Measurements from ENCODE around the gene SCAF4. TPM values are rescaled to one million over a fixed set of nuclear protein-coding genes. Genes with fewer than 3 reads are reported as not detected.

Gene SCAF4
- total and polyA plus RNA-seq, 10 of the 15 experiments (the other 5 are each of a cell fraction or from before 2014, with no cell fraction given) = 4.3 to 49.3 (median 16.0) TPM

DNA sequence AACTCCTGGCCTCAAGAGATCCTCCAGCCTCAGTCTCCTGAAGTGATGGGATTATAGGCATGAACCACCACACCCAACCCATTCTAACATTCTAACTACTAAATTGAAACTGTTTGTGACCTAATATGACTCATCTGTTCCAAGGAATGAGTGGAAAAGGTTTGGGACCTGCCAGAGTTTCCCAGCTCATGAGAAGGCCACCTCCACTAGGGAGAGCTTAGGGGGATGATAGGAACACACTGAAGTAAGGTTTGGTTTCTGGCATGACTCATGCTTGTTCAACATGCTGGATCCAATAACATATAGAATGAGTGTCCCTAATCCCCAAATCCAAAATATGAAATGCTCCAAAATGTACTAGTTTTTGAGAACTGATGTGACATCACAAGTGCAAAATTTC, 18.9 kb upstream of the SCAF4 start:
- no peak overlapping the region for H2AFZ ChIP-seq (ENCODE audit: control insufficient read depth, low read depth, low read length)
- no peak overlapping the region for H3K9ac ChIP-seq (ENCODE audit: control insufficient read depth, insufficient read depth, low read length)
- no peak overlapping the region for H3K4me2 ChIP-seq (ENCODE audit: control insufficient read depth, insufficient read depth)
- no peak for ATAC-seq
- ChIA-PET POLR2A (no interaction called here), CTCF (no interaction called here), RAD21 (ENCODE audit: unreplicated experiment) (no interaction called here), SMC1A (ENCODE audit: uncharacterized antibody, unreplicated experiment) (no interaction called here)
- H3K27ac ChIP-seq (ENCODE audit: control insufficient read depth, insufficient read depth) = no peak overlapping the region
- BruUV-seq (replicated peaks) = no TSS peak
- H3K4me1 ChIP-seq (ENCODE audit: control insufficient read depth, insufficient read depth, low read length) = no peaks in the 10 kb centered on the region
- TF ChIP-seq TCF7 (IDR thresholded peaks at IDR 0.05; ENCODE audit: borderline replicate concordance) (no peak), FOXM1 (IDR thresholded peaks at IDR 0.05; ENCODE audit: low read depth, low read length) (no peak), SRF (IDR thresholded peaks at IDR 0.05; ENCODE audit: low read depth in 2 of 2, low read length in 2 of 2) (no peak), TBL1XR1 (IDR thresholded peaks at IDR 0.05; ENCODE audit: low read depth, low read length) (no peak), FOS (IDR thresholded peaks at IDR 0.05; ENCODE audit: borderline replicate concordance, extremely low read depth, insufficient read length) (no peak), DPF2 (IDR thresholded peaks at IDR 0.05) (no peak), RFX5 (IDR thresholded peaks at IDR 0.05; ENCODE audit: low read depth, low read length) (no peak), PAX5 (IDR thresholded peaks at IDR 0.05; ENCODE audit: borderline replicate concordance, low read depth, low read length) (no peak), ZNF24 (IDR thresholded peaks at IDR 0.05) (no peak)
- TF ChIP-seq, protein P1, sequence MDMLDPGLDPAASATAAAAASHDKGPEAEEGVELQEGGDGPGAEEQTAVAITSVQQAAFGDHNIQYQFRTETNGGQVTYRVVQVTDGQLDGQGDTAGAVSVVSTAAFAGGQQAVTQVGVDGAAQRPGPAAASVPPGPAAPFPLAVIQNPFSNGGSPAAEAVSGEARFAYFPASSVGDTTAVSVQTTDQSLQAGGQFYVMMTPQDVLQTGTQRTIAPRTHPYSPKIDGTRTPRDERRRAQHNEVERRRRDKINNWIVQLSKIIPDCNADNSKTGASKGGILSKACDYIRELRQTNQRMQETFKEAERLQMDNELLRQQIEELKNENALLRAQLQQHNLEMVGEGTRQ (IDR thresholded peaks at IDR 0.05; ENCODE audit: borderline replicate concordance, low read depth, low read length) = no peak
- TF ChIP-seq, protein P2, sequence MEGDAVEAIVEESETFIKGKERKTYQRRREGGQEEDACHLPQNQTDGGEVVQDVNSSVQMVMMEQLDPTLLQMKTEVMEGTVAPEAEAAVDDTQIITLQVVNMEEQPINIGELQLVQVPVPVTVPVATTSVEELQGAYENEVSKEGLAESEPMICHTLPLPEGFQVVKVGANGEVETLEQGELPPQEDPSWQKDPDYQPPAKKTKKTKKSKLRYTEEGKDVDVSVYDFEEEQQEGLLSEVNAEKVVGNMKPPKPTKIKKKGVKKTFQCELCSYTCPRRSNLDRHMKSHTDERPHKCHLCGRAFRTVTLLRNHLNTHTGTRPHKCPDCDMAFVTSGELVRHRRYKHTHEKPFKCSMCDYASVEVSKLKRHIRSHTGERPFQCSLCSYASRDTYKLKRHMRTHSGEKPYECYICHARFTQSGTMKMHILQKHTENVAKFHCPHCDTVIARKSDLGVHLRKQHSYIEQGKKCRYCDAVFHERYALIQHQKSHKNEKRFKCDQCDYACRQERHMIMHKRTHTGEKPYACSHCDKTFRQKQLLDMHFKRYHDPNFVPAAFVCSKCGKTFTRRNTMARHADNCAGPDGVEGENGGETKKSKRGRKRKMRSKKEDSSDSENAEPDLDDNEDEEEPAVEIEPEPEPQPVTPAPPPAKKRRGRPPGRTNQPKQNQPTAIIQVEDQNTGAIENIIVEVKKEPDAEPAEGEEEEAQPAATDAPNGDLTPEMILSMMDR (IDR thresholded peaks at IDR 0.05 in 2 of 3, conservative IDR thresholded peaks at IDR 0.05 in 1 of 3; ENCODE audit: control insufficient read depth in 2 of 3, extremely low read depth in 1 of 3, insufficient read depth in 1 of 3, low read depth in 3 of 3, low read length in 3 of 3) = no peak
- TF ChIP-seq, protein P3, sequence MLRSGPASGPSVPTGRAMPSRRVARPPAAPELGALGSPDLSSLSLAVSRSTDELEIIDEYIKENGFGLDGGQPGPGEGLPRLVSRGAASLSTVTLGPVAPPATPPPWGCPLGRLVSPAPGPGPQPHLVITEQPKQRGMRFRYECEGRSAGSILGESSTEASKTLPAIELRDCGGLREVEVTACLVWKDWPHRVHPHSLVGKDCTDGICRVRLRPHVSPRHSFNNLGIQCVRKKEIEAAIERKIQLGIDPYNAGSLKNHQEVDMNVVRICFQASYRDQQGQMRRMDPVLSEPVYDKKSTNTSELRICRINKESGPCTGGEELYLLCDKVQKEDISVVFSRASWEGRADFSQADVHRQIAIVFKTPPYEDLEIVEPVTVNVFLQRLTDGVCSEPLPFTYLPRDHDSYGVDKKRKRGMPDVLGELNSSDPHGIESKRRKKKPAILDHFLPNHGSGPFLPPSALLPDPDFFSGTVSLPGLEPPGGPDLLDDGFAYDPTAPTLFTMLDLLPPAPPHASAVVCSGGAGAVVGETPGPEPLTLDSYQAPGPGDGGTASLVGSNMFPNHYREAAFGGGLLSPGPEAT (IDR thresholded peaks at IDR 0.05; ENCODE audit: low read depth) = no peak
- TF ChIP-seq, protein P4, sequence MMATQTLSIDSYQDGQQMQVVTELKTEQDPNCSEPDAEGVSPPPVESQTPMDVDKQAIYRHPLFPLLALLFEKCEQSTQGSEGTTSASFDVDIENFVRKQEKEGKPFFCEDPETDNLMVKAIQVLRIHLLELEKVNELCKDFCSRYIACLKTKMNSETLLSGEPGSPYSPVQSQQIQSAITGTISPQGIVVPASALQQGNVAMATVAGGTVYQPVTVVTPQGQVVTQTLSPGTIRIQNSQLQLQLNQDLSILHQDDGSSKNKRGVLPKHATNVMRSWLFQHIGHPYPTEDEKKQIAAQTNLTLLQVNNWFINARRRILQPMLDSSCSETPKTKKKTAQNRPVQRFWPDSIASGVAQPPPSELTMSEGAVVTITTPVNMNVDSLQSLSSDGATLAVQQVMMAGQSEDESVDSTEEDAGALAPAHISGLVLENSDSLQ (IDR thresholded peaks at IDR 0.05) = no peak
- TF ChIP-seq, protein P5, sequence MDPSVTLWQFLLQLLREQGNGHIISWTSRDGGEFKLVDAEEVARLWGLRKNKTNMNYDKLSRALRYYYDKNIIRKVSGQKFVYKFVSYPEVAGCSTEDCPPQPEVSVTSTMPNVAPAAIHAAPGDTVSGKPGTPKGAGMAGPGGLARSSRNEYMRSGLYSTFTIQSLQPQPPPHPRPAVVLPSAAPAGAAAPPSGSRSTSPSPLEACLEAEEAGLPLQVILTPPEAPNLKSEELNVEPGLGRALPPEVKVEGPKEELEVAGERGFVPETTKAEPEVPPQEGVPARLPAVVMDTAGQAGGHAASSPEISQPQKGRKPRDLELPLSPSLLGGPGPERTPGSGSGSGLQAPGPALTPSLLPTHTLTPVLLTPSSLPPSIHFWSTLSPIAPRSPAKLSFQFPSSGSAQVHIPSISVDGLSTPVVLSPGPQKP (IDR thresholded peaks at IDR 0.05; ENCODE audit: low read depth, low read length) = no peak
- intact Hi-C loops (cut with micrococcal nuclease; ENCODE audit: unreplicated experiment) = no loop called here
- H3K36me3 ChIP-seq (ENCODE audit: control insufficient read depth in 2 of 2, insufficient read depth in 2 of 2, low read length in 1 of 2) = no peaks in the 10 kb centered on the region
- no peaks in the 10 kb centered on the region for H4K20me1 ChIP-seq (ENCODE audit: control insufficient read depth, insufficient read depth)
- H3K9me3 ChIP-seq (replicated peaks; ENCODE audit: control insufficient read depth, insufficient read depth, low read length) = no peaks in the 10 kb centered on the region; the same call in 2 of the 3 replicates
- no peaks in the 10 kb centered on the region for H3K79me2 ChIP-seq (ENCODE audit: control insufficient read depth, insufficient read depth, low read length)
- no peaks in the 10 kb centered on the region for H3K27me3 ChIP-seq (replicated peaks in 1 of 2; ENCODE audit: control insufficient read depth in 2 of 2, insufficient read depth in 2 of 2, low read length in 1 of 2)
- no peak for FAIRE-seq
- H3K4me3 ChIP-seq = no peak overlapping the region
- in situ Hi-C loops (cut with MboI) = no loop called here
- no peak for DNase-seq (ENCODE audit: low read depth, low spot score)
